ENCODE measurements around the gene GNPDA1.
"Not testable (repeated sequence)": the region's sequence is repeated elsewhere in the genome, so short reads cannot be mapped to it uniquely, and the experiment has no call there.

Gene GNPDA1

DNA sequence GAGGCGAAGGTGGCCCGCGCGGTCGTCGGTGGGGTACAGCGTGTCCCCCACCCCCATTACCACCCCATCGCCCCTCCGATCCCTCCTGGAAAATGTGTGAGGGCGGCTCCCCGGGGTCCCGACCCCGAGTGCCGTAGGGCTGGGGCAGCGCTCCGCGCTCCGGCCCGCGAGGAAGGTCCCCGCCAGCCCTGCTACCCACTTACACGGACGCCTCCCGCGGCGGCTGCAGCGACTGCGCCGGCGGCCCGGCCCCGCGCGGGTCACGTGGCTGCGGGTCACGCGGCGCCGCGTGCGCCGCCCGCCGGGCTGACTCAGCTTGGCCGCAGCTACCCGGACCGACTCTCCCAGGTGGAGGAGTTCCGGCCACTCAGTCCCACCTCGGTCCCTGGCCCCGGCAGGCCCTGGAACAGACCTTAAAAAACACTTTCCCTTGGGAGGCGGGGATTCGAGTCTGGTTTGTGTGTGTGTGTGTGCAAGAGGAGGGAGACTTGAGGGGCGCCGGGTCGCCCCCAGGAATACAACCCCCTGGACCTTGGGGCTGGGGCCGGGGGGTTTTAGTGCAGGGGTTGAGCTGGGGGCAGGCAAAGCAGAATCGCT lies at the start of gene GNPDA1:
Gene GNPDA1, minus strand, starts transcription at position 236 of the 597 bp plus-strand sequence. CDS start 992 bp downstream, outside the sequence.
- peak; percentile 47 for DNase-seq (ENCODE audit: low read depth)

DNA sequence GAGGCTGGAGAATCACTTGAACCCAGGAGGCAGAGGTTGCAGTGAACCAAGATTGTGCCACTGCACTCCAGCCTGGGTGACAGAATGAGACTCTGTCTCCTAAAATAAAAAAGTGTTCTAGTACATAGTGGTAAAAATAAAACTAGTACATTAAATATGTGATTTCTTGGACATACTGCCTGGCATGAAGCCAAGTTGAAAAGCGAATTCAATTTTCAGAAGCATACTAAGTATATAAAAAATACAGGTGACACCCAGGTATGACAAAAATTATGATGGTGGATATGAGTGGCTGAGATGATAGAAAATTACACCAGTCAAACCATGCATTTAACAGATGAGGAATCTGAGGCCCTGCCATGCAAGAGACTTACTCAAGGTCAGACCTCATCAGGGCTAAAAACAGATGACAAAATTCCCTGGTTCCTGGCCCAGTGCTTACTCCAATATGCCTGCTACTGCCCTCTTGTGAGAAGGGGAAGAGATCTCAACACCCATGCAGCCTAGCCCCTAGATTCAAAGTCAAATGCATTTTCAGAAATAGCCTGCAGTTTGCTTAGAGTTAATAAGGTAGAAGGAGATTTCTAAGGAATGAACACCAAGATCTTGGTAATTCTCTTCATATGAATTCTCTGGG lies 46.6 kb upstream of the GNPDA1 start:
- no peak for DNase-seq (ENCODE audit: low read depth)

DNA sequence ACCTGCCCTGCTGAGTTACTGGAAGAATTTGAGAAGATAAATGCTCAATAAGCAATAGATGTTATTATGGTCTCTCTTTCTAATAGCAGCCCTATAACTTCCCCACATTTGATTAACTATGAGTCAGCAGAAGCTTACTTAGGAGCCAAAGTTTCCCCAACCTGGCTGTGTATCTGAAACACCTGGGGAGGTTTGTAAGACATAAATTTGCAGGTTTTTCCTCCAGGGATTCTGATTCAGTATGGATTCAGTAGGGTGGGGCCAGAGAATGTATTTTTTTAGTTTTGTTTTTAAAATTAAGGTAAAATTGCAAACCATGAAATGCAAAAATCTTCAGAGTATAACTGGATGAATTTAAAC lies 44.9 kb upstream of the GNPDA1 start:
- DNase-seq (ENCODE audit: low read depth), result no peak

DNA sequence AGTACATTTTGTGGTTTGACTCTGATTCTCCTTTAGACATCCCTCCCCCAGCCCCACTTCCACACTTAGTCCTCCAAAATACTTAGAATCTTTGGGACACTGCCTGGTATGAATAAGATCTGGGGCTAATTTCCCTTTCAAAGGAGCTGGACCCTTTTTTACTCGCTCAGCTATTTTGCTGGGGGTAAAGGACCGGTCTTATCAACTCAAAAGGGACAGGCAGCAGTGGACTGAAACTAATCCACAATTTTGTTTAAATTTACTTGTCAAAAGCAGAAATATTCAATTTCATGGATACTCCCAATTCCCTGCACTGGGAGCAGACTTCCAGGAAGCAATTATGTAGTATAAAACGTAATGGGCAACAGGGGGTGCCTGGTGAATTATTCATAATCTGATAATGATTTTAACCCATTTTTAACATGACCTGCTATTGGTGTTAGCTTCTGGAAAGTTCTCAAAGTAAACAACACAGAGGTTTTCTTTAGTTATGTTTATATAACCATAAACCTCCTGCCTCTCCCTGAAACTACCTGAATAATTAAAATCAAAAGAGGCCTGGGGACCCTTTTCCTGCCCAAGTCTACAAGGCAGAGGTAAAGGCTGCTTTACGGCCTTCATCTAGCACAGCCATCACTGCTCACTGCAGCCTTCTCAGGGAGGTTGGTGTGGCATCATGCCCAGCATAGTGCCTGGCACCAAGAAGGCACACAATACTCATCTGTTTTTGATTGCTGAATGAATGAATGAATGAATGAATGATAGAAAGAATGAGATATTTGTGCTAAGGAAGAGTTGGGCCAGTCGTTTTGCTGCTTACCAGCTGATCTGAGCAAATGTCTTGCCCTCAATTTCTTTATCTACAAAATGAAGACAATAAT lies 44.2 kb upstream of the GNPDA1 start:
- DNase-seq (ENCODE audit: low read depth), result no peak

DNA sequence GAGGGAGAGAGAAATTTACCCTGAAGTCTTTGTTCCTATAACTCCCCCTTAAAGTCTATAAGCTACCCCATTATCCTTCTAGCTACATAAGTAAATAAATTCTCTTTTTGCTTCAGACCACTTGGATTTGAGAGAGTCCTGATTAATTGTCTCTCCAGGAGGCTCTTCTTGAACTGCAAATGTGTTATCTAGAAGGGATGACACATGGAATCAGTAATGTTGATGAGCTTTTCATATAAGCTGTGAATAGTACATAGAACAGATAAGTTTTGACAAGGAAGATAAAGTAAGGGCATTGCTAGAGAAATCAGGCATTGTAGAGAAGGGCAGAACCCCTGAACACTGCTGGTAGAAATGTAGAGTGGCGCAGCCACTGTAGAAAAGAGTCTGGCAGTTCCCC lies 42.5 kb upstream of the GNPDA1 start:
- no peak for DNase-seq (ENCODE audit: low read depth)

DNA sequence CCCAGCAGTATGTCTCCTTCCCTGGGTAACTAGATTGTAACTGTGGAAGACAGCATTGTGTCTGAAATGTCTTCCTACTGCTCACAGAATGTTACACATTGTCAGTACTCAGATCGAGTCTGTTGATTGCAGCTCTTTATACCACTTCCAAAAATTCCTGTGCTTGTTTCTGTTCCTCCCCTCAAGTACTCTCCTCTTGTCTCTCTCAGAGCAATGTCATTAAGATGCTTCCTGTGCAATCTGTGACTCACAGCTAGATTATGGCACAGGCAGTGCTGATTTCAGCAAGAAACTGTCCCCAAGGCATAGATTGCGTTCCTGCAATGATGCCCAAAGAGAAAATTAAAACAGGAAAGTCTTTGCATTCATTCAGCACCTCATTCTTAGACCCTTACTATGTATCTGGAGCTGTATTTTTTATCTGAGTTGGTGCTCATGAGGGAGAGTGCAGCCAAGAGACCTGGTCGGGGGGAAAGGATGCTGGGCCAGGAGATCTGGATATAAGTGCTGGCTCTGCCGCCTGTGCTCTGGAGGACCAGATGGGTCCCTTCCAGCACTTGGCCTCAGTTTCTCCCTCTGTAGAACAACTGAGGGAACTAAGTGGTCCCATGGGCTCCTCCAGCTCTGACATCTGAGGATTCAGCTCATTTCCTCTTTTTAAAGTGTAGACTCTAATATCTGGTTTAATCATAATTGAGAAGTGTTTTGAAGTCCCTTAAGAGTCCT lies 40.8 kb upstream of the GNPDA1 start:
- DNase-seq (ENCODE audit: low read depth), result no peak

DNA sequence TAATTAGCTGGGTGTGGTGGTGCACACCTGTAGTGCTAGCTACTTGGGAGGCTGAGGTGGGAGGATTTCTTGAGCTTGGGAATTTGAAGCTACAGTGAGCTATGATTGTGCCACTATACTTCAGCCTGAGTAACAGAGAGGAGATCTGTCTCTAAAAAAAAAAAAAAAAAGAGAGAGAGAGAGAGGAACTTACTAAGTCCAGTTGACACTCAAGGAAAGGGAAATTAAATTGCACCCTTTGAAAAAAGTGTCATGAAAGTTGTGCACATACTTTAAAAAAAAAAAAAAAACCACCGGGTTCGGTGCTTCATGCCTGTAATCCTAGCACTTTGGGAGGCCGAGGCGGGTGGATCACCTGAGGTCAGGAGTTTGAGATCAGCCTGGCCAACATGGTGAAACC lies 39.2 kb upstream of the GNPDA1 start:
- DNase-seq (ENCODE audit: low read depth), result not testable (repeated sequence)

DNA sequence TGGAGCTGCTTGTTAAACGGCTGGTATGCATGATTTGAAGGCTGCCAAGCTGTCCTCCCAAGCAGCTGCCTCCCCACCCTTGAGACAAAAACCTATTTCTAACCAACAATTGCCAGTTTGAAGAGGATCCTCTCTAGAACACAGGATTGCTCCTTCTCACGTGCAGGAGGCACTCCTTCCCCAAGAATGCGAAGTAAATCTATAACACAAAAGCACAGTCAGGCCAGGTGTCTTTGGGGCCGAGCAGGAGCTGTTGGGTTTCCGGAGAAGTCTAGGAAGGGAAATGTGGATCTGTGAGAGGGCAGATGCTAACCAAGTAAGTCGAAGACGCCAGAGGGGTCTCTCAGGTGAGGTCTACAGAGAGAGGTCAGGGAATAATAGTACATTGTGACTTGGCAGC lies 35.4 kb upstream of the GNPDA1 start:
- no peak for DNase-seq (ENCODE audit: low read depth)

DNA sequence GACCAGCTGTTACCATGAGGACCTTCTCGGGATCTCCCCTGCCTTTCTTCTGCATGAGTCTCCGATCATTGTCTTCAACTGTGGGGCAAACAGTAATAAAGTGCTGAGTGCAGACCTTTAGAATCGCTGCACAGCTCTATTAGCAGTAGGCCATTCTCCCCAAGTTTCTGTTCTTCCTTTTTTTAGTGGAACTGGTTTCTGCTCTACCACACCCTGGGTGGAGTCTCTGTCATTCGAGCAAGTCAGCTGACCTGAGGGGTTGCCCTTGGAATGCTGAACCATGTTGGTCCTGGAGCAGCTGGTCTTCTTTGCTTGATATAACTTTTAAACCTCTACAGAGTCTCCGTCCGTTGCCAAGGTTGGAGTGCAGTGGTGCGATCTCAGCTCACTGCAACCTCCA lies 33.4 kb upstream of the GNPDA1 start:
- DNase-seq (ENCODE audit: low read depth), result no peak

DNA sequence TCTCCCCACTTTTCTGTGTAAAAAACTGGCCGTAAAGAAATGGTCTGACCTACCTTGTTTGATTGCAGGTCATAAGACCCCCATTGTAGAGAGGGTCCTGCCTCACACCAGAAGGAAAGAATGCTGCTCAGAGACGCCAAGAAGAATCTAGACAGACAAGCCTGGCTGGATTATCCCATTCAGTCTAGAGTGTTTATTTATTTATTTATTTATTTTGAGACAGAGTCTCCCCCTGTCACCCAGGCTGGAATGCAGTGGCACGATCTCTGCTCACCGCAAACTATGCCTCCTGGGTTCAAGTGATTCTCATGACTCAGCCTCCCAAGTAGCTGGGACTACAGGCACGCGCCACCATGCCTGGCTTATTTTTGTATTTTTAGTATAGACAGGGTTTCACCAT lies 28.1 kb upstream of the GNPDA1 start:
- not testable (repeated sequence) for DNase-seq (ENCODE audit: low read depth)

DNA sequence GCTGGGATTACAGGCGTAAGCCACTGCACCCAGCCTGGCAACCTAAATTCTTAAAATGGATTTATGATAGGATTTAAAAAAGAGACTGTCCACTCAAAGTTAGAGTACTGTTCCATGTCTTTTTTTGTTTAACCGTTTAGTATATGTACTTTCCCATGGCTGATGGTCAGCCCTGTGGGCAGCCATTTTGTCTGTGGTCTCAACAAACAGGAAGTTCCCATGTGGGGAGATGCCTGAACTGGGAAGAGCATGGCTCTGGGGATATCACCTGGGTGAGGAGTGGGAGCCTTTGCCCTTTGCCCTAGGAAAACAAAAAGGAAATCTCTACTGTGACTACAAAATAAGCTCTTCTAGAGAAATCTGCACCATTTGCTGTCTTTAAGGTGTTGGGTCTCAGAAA lies 27.5 kb upstream of the GNPDA1 start:
- DNase-seq (ENCODE audit: low read depth), result no peak

DNA sequence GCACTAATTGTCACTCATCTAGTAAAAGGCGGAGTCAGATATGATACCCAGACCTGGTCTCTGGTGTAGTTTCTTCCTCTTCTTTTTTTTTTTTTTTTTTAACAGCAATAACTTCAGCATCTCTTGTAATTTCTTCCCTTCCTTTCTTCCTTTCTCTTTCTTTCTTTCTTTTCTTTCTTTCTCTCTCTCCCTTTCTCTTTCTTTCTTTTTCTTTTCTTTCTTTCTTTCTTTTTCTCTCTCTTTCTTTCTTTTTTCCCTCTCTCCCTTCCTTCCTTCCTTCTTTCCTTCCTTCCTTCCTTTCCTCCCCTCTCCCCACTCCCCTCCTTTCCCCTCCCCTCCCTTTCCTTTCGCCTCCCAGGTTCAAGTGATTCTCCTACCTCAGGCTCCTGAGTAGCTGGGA lies 25.9 kb upstream of the GNPDA1 start:
- no peak for DNase-seq (ENCODE audit: low read depth)

DNA sequence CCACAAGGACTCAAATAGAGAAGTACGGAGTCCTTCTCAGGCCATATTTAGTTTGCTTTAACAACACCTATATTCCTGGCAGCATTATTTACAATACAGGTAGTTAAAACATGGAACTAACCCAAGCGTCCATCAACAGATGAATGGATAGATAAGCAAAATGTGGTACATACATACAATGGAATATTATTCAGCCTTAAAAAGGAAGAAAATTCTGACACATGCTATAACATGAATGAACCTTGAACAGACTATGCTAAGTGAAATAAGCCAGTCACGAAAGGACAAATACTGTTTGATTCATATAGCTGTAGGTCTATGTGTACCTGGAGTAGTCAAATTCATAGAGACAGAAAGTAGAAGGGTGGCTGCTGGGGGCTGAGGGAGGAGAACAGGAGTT lies 24.8 kb upstream of the GNPDA1 start:
- DNase-seq (ENCODE audit: low read depth), result not testable (repeated sequence)

DNA sequence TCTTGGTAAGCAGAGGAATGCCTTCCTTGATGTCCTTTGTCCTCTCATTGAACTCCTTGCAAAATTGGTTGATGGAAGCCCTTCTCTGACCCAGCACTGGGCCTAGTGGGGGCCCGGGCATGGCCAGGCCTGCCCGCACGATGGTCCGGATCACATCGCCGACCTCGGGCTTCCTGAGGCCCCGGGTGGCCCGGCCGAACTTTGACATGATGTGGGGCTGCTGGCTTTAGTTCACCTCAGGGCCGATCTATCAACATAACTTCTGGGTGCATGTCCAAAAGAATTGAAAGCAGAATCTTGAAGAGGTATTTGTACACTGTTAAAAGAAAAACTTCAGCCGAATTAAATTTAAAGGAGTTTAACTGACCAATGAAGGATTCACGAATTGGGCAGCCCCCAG lies 24.1 kb upstream of the GNPDA1 start:
- DNase-seq (ENCODE audit: low read depth), result no peak

DNA sequence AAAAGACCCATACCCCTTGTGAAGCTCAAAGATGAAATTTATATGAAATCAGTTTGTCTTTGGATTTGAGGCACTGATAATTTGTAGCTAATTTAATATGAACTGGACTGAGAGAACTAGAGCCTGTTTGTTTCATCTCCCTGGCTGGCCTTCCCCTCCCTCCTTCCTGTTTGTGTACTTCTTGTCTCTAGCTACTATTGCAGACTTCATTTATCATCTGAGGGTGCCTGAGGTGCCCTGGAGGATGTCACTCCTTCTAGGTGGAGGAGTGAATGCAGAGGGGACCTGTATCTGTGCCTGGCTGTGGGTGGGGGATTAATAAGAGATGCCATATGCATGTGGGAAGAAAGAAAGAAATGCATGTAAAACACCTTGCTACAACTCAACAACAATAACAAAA lies 22.2 kb upstream of the GNPDA1 start:
- DNase-seq (ENCODE audit: low read depth), result no peak

DNA sequence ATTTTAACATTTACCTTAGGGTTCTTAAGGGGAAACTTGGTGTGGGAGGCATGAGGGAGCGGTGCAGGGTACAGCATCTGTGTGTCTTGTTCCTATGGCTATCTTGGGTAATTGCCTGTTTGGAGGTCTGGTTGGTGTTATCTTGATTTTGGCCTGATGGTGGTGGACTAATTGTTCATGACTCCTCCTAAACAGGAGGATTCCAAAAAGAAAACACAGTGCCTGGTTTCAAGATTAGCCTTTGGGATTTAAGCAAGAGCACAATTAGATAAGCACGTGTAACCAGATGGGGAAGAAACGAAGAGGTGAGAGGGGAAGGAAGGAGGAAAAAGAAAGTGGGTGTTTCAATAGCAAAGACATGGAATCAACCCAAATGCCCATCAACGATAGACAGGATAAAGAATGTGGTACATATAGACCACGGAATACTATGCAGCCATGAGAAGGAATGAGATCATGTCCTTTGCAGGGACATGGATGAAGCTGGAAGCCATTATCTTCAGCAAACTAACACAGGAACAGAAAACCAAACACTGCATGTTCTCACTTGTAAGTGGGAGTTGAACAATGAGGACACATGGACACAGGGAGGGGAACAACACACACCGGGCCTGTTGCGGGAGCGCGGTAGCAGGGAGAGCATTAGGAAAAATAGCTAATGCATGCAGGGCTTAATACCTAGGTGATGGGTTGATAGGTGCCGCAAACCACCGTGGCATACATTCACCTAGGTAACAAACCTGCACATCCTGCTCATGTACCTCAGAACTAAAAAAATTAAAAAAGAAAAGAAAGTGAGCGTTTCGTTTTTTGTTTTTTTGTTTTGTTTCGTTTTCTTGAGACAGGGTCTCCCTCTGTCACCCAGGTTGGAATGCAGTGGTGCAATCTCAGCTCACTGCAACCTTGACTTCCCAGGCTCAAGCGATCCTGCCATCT lies 21.1 kb upstream of the GNPDA1 start:
- DNase-seq (ENCODE audit: low read depth), result not testable (repeated sequence)

DNA sequence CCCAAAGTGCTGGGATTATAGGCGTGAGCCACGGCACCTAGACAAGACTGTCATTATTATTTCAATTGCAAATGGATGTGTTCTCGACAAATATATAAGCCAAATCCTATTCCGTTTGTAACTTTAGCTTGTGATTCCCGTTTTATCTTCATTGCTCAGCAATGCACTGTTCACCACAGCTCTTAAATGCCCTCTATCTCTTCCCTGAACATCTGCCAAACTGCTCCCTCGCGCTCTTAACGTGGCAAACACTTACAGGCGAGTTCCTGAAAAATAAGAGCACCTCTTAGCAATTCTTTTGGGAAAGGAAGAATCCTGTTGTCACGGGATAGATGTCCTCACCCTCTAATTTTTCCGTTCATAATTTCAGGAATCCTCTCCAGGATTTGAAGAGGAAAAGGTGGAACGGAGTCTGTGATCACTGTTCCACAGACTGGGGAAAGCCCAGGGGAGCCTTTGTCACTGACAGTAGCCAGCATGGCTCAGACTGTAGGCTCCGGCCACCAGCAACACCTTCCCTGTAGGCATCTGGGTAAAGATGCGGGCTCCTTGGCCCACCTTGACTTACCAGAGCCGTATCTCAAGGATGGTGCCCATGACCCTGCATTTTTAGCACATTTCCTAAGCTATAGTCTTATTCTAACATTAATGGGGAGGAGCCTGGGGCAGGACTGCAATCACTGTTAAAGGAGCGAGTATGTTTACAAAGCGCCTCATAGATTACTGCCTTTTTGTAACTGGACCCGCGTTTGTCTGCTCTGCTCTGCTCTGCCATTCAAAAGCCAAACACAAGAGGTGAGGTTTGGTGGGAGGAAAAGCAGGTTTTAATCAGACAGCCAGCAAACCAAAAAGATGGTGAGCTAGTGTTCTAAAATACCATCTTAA lies 20.2 kb upstream of the GNPDA1 start:
- DNase-seq (ENCODE audit: low read depth), result no peak

DNA sequence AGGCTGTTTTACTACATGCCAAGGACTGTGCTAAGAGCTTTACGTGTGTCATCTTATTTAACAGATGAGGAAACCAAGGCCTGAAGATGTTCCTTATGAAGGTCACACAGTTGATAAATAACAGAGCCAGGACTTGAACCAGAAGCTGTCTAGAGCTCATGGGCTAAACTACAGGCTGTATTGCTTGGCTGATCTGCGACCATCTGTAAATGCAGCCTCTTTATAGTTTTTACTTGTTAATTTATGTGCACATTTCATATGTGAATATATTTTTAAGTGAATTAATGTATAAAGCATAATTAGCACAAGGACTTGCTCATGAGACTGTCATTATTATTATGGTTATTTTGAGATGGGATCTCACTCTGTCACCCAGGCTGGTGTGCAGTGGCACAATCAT lies 19.3 kb upstream of the GNPDA1 start:
- DNase-seq (ENCODE audit: low read depth), result no peak

DNA sequence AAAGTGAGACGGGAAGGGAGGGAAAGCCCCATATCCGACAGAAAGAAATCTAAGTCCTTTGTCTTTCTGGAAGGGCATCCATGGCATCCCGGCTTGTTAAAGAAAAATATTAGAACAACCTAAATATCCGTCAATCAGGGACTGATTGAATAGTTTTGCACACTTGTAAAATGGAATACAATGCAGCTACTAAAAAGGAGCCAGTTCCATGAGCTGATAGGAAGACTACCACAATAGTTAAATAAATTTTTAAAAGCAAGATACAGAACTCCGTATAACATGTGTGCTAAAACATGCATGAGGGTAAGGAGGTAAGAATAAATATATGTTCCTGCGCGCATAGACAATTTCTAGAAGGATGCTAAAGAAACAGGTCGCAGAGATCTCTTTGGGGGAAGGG lies 12.8 kb upstream of the GNPDA1 start:
- DNase-seq (ENCODE audit: low read depth), result no peak

DNA sequence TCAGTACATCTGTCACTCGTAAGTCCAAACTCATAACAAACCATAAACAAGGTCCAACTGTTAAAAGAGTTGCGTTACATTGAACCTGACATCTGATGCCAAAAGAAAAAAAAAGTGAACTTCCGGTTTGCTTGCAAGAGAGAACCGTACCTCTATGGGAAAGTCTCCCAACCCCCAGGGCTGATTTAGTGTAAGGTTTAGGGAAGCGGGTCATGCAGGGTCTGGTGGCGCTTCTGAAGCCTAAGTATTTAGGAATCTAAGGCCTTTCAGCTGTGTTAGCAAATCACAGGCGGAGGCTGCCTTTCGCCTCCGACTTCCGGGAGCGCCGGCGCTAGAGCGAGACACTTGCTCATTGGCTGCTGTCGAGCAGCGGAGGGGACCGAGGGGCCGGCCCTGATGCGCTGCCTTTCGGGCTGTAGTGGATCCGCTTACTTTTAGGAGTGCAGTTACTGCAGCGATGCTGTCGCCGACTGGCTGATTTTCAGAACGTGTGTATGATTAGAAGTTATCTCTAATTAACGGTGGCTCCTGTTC lies 12.0 kb upstream of the GNPDA1 start:
- peak; percentile 75 for DNase-seq (ENCODE audit: low read depth)

Data from activated T-cell treated with anti-CD3 and anti-CD28 coated beads for 1 hour (primary cell).